T-helper 1 cell treated with Interleukin-12 subunit alpha and Interleukin-12 subunit beta and Interleukin-4 antibody, amounts not matched to agents 30 μg/mL and 1 μg/mL, for 36 hours (primary cell): Measurements from ENCODE around the gene PACS2.
A peak's percentile ranks its signal among the peaks of the same experiment; 100 is the strongest.
"Not testable (repeated sequence)": the region's sequence is repeated elsewhere in the genome, so short reads cannot be mapped to it uniquely, and the experiment has no call there.

Experiments used
- H3K27ac Mint-ChIP-seq: one replicate; pipeline ENCODE4 v1.8.0; 2021; ENCODE audit warnings: mild to moderate bottlenecking, mixed read lengths
- H3K27me3 Mint-ChIP-seq: one replicate; pipeline ENCODE4 v1.8.0; 2021; ENCODE audit warnings: low read depth, mixed read lengths
- H3K36me3 Mint-ChIP-seq: one replicate; pipeline ENCODE4 v1.8.0; 2021; ENCODE audit warnings: low read depth, mixed read lengths
- H3K4me1 Mint-ChIP-seq: one replicate; pipeline ENCODE4 v1.8.0; 2021; ENCODE audit warnings: low read depth, mixed read lengths
- H3K4me3 Mint-ChIP-seq: one replicate; pipeline ENCODE4 v1.8.0; 2021; ENCODE audit warnings: mild to moderate bottlenecking, moderate library complexity, mixed read lengths
- H3K9me3 Mint-ChIP-seq: one replicate; pipeline ENCODE4 v1.8.0; 2021; ENCODE audit warnings: mixed read lengths

Gene PACS2

DNA sequence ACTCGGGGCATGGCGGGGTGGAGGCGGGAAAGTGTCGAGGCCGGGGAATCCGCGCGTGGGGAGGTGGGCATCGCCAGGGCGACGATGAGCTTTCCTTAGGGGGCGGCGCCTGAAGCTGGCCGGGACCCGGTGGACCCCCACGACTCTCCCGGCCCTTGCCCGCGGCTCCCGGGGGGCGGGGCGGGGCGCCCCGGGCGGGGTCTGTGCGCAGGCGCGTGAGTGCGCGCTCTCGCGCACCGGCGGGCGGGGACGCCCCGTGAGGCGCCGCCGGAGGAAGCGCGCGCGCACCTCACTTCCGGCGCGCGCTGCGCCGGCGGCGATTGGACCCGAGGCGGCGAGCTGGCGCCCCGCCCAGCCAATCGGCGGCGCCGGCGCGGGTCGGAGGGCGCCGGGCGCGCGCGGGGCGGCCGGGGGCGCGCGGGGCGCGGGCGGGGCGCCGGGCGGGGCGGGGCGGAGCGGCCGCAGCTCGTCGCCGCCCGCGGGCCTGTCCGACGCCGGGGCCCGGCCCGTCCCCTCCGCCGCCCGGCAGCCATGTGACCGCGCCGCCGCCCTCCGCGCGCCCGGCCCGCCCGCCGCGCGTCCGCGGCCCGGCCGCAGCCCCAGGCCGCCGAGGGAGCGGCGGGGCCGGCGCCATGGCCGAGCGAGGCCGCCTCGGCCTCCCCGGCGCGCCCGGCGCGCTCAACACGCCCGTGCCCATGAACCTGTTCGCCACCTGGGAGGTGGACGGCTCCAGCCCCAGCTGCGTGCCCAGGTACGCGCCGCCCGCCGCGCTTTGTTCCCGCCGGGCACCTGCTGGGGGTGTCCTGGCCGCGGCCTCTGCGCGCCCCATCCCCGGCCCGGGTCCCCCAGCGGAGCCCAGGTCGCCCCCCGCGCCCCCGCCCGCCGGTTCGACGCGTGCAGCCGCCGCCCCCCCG, at the start of gene PACS2:
Gene PACS2, plus strand, starts transcription at position 462 of the 914 bp plus-strand sequence. Its CDS starts 171 bp downstream, at position 633.
- Mint-ChIP-seq H3K36me3 (no peaks in the 10 kb centered on the region), H3K9me3 (no peaks in the 10 kb centered on the region), H3K4me3 (peak within 1 kb of the TSS; percentile 83), H3K27me3 (no peaks in the 10 kb centered on the region), H3K27ac (peak within 1 kb of the TSS; percentile 84), H3K4me1 (peaks cover 11% of the 10 kb centered on the region)

DNA sequence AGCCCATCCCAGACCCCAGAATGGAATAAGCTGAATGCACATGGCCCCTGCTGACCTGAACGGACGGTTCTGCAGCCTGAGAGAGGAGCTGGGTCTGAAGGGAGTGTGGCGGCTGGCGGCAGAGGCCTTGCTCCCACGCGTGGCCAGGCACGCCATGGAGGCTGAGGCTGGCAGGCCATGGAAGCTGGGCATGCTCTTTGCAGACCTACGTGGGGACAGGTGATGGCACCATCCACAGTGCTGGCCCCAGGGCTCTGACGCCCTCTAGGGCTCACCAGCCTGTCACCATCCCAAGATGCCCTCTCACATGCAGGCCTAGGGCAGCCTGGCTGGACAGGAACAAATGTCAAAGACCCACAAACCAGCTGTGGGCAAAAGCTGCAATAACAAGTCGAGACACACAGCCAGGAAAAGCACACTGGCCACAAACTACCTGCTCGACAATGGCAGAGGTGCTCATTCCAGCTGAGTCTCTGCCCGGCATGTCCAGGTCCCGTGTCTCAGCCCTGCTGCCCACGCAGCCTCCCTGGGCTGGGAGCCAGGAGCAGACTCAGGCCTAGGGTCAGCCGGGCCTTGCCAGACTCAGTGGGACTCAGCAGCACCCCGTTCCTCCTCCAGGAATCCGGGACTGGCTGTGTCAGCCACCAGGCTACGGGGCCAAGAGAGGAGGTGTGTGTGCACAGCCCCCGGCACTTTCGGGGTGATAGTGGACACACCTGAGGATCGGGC, 46.6 kb upstream of the PACS2 start:
- Mint-ChIP-seq H3K27ac (no peak overlapping the region), H3K27me3 (no peaks in the 10 kb centered on the region), H3K9me3 (no peaks in the 10 kb centered on the region), H3K36me3 (peaks cover 5% of the 10 kb centered on the region), H3K4me3 (no peak overlapping the region), H3K4me1 (peaks cover 5% of the 10 kb centered on the region)

DNA sequence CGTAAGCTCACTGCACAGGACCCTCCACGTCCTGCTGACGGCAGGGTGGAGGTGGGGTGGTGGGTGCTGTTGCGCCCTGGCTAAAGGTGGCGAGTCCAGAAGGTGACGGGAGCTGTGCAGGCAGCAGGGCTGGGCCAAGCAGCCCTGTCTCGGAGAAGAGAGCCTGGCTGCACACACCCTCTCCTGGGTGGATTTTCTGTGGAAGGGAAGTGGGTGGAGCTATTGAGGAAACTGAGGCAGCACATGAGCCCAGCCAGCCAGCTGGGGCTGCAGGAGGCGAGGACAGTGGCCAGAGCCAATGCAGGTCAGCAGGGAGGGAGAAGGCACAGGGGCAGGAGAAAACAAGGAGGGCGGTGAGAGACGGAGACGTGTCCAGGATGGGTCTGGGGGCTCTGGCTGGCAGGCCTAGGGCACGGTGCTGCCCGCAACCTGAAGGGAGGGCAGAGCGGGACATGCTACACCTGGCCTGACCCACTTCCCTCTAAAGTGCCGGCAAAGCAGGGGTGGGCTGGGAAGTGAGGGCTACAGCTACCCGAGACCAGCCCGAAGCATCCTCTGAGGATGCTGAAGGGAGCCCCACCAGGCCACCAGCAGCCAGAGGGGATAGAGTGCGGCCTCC, 45.7 kb upstream of the PACS2 start:
- peaks cover 5% of the 10 kb centered on the region for H3K4me1 Mint-ChIP-seq
- no peaks in the 10 kb centered on the region for H3K27me3 Mint-ChIP-seq
- no peak overlapping the region for H3K27ac Mint-ChIP-seq
- no peaks in the 10 kb centered on the region for H3K9me3 Mint-ChIP-seq
- H3K36me3 Mint-ChIP-seq = peaks cover 4% of the 10 kb centered on the region
- no peak overlapping the region for H3K4me3 Mint-ChIP-seq

DNA sequence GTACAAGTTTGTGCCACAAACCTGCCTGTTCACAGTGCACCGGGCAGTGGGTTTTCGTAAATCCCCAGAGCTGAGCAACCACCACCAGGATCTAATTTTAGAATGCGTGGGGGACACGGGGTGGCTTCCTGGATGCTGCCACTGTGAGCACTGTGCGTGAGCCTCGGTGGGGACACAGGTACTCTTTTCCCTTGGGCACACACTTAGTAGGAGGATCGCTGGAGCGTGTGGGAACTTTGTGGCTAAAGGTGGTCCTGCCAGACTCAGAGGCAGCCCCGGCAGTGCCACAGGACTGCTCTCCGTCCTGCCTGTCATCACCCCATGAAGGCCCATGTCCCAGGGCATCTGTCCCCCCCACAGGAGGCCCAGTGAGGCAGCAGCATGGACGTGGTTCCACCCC, 45.1 kb upstream of the PACS2 start:
- Mint-ChIP-seq H3K27me3 (no peaks in the 10 kb centered on the region), H3K27ac (no peak overlapping the region), H3K9me3 (no peaks in the 10 kb centered on the region), H3K4me3 (no peak overlapping the region), H3K36me3 (peaks cover 2% of the 10 kb centered on the region), H3K4me1 (peaks cover 5% of the 10 kb centered on the region)

DNA sequence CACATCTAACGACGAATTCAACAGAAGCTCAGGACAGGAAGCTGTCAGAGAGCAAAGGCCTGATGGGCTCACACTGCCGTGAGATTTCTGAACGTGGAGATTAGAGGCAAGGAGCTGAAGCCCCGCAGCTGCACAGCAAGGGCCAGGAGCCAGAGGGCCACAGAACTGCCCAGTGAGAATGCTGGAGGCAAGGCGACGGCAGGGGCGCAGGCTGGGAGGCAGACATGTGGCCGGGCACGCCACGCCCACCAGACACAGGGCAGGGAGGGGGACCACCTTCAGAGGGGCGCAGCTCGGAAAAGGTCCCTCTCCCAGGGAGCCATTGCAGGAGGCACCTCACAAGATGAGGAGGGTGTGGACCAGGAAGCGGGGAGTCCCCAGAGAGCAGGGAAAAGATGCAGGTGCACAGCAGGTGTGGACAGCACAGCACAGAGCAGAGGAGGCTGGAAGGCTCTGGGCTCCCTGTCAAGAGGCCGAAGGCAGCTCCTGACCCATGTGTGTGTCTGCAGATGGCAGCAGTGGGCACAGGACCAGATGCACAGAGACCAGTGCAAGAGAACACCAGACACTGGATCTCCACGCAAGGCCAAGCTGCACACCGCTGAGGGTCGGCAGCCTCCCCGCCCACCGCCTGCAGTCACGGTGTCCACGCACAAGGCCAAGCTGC, 43.2 kb upstream of the PACS2 start:
- H3K4me3 Mint-ChIP-seq = no peak overlapping the region
- H3K36me3 Mint-ChIP-seq = no peaks in the 10 kb centered on the region
- no peak overlapping the region for H3K27ac Mint-ChIP-seq
- peaks cover 5% of the 10 kb centered on the region for H3K4me1 Mint-ChIP-seq
- no peaks in the 10 kb centered on the region for H3K27me3 Mint-ChIP-seq
- no peaks in the 10 kb centered on the region for H3K9me3 Mint-ChIP-seq

DNA sequence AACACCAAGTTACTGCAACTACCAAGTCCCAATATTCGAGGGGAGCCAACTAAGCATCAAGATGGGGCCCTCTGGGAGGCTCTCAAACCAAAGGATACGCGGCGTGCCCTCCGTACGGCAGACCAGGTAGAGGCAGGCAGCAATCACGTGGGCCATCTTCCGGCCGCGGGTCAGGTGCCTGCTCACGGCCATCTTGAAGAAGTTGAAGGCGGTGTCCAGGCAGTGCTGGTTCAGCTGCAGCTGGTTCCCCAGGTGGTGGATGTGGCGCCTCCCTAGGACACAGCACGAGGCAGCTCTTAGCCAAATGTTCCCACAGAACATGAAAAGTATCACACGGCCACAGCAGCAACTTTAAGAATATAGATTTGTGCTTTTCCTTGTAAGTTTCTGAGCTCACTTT, 41.9 kb upstream of the PACS2 start:
- H3K4me1 Mint-ChIP-seq = peaks cover 3% of the 10 kb centered on the region
- H3K36me3 Mint-ChIP-seq = no peaks in the 10 kb centered on the region
- no peak overlapping the region for H3K4me3 Mint-ChIP-seq
- H3K9me3 Mint-ChIP-seq = no peaks in the 10 kb centered on the region
- H3K27me3 Mint-ChIP-seq = no peaks in the 10 kb centered on the region
- H3K27ac Mint-ChIP-seq = no peak overlapping the region

DNA sequence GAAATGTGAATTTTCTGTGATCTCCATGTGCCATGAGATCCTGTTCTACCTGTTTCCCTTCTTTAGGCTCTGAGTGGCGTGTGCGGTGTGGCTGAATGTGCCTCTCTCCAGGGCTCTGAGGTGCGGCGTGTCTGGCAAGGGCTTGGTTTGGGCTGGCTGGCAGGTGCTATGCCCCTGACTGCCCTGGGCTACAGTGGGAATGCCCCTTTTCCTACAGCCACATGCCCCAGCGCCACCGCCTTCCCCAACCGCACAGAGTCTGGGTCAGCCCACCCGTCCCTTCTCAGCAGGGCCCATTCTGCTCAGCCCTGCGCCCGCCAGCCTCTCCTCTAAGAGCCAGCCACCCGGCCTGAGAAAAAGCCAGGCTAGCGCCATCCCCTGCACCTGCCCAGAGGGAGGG, 41.5 kb upstream of the PACS2 start:
- H3K4me1 Mint-ChIP-seq = peaks cover 3% of the 10 kb centered on the region
- H3K27ac Mint-ChIP-seq = no peak overlapping the region
- no peaks in the 10 kb centered on the region for H3K36me3 Mint-ChIP-seq
- no peak overlapping the region for H3K4me3 Mint-ChIP-seq
- no peaks in the 10 kb centered on the region for H3K9me3 Mint-ChIP-seq
- H3K27me3 Mint-ChIP-seq = no peaks in the 10 kb centered on the region

DNA sequence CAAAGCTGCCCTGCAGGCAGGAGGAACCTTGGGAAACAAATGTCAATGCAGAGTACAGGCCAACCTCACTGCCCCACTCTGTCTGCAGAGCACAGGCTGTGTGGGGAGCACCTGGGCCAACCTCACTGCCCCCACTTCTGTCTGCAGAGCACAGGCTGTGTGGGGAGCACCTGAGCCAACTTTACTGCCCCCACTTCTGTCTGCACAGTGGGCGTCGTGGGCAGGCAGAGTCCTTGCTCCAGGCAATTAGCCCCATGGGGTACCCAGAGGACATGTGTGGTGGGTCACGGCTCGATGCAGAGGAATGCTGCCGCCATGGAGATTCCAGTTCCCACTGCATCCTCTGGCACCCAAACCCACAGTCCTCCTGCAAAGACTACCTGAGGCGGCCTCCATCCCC, 39.9 kb upstream of the PACS2 start:
- Mint-ChIP-seq H3K27ac (no peak overlapping the region), H3K27me3 (no peaks in the 10 kb centered on the region), H3K4me1 (peaks cover 3% of the 10 kb centered on the region), H3K9me3 (no peaks in the 10 kb centered on the region), H3K36me3 (no peaks in the 10 kb centered on the region), H3K4me3 (no peak overlapping the region)

DNA sequence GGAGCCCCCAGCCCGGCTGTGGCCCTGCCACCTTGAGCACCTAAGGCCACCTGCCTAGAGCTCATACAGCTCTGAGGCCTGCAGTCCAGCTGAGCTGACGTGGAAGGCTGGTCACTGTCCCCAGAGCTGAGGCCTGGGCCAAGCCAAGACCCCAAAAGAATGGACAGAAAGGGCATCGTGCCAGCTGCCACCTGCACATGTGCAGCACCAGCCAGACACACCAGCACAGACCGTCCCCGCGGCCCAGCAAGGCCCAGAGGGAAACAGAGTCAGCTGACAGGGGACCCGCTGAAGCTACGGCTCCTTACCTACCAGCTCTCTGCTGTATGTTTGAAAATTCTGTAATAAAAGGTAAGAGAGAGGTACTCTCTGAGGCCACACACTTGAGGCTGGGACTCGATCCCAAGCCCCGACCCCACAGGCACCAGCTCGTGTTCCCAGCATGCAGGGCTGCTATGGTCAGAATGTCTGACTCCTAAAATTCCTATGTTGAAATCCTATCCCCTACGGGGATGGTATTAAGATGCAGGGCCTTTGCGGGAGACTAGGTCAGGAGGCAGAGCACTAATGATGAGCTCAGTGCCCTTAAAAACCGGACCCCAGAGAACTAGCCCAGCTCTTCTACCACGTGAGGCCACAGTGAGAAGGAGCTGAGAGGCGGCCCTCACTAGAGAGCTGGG, 39.1 kb upstream of the PACS2 start:
- no peak overlapping the region for H3K4me3 Mint-ChIP-seq
- H3K4me1 Mint-ChIP-seq = peaks cover 6% of the 10 kb centered on the region
- H3K27ac Mint-ChIP-seq = no peak overlapping the region
- H3K9me3 Mint-ChIP-seq = no peaks in the 10 kb centered on the region
- H3K27me3 Mint-ChIP-seq = no peaks in the 10 kb centered on the region
- H3K36me3 Mint-ChIP-seq = no peaks in the 10 kb centered on the region

DNA sequence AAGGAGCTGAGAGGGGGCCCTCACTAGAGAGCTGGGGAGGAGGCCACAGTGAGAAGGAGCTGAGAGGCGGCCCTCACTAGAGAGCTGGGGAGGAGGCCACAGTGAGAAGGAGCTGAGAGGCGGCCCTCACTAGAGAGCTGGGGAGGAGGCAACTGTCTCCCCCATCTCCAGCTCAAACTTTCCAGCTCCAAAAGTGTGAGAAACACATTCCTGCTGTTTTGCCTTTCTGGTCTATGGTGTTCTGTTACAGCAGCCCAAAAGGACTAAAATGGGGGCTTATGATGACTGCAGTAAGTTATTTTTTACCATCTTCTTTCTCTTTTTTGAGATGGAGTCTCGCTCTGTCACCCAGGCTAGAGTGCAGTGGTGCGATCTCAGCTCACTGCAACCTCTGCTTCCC, 37.1 kb upstream of the PACS2 start:
- not testable (repeated sequence) for H3K4me3 Mint-ChIP-seq, H3K4me1 Mint-ChIP-seq, H3K27me3 Mint-ChIP-seq, H3K36me3 Mint-ChIP-seq, H3K27ac Mint-ChIP-seq, H3K9me3 Mint-ChIP-seq

DNA sequence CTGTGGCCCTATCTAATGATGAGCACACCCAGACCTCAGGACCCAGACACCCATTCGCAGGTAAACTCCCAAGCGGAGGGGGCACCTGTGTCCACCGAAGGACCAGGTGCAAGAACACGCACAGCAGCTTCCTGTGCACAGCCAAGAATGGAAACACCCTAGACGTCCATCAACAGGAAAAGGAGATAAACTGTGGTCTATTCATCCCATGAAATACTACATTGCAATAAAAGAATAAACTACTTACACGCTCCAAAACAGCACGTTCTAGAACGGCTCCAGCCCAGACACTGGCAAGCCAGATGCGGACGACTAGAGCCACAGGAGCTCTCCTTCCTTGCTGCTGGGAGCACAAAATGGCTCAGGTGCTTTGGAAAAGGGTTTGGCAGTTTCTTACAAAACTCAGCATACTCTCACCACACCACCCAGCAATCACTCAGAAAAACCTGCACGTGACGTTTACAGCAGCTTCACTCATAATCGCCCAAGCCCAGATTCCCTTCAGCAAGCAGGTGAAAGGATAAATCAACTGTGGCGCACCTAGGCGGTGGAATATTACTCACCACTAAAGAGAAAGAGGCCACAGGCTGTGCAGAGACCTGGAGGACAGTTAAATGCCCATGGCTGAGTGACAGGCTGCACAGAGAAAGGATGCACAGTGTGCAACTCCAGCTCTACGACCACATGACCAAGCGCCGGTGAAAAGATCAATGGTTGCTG, 34.7 kb upstream of the PACS2 start:
- peaks cover 22% of the 10 kb centered on the region for H3K4me1 Mint-ChIP-seq
- H3K9me3 Mint-ChIP-seq = no peaks in the 10 kb centered on the region
- no peak overlapping the region for H3K27ac Mint-ChIP-seq
- no peaks in the 10 kb centered on the region for H3K27me3 Mint-ChIP-seq
- peaks cover 8% of the 10 kb centered on the region for H3K36me3 Mint-ChIP-seq
- no peak overlapping the region for H3K4me3 Mint-ChIP-seq

DNA sequence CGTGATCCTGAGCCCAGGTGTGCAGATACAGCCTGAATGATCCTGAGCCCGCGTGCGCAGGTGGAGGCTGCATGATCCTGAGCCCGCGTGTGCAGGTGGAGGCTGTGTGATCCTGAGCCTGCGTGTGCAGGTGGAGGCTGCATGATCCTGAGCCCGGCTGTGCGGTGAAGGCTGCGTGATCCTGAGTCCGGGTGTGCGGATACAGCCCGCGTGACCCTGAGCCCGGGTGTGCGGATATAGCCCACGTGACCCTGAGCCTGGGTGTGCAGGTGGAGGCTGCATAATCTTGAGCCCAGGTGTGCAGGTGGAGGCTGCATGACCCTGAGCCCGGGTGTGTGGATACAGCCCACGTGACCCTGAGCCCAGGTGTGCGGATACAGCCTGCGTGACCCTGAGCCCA, 34.0 kb upstream of the PACS2 start:
- peaks cover 13% of the 10 kb centered on the region for H3K36me3 Mint-ChIP-seq

DNA sequence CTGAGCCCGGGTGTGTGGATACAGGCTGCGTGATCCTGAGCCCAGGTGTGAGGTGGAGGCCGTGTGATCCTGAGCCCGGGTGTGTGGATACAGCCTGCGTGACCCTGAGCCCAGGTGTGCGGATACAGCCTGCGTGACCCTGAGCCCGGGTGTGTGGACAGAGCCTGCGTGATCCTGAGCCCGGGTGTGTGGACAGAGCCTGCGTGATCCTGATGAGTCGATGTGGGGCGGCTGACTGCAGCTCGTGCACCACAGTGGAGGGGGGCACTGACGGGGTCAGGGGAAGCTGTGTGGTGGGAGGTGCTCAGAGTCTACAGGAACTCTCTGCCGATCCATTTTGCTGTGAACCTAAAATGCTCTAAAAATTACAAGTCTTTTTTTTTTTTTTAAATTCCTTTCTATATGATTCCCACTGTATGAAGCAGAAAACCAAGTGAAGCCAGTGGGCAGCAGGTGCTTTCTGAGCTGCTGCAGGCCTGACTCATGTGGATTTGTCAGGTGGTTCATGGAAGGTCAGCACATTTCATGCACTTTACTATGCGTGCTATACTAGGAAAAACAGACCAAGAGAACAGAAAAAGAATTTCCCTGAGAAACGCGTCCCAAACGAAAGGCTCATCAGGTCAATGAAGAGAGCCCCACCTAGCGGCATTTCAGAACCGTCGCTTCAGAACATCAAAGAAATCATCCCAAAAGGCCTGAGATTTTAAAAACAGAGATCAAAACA, 33.0 kb upstream of the PACS2 start:
- H3K27ac Mint-ChIP-seq = peak overlapping the region; percentile 3
- H3K4me3 Mint-ChIP-seq = no peak overlapping the region

More for the DNA sequence above, 34.0 kb upstream of the PACS2 start:
- no peaks in the 10 kb centered on the region for H3K9me3 Mint-ChIP-seq
- no peak overlapping the region for H3K27ac Mint-ChIP-seq
- H3K27me3 Mint-ChIP-seq = no peaks in the 10 kb centered on the region
- peaks cover 22% of the 10 kb centered on the region for H3K4me1 Mint-ChIP-seq
- H3K4me3 Mint-ChIP-seq = no peak overlapping the region

More for the DNA sequence above, 33.0 kb upstream of the PACS2 start:
- H3K27me3 Mint-ChIP-seq = no peaks in the 10 kb centered on the region
- H3K9me3 Mint-ChIP-seq = no peaks in the 10 kb centered on the region
- H3K4me1 Mint-ChIP-seq = peaks cover 22% of the 10 kb centered on the region
- peaks cover 13% of the 10 kb centered on the region for H3K36me3 Mint-ChIP-seq
